HG03521 (cell line): ENCODE data around the gene ZNF333.
"Not testable (repeated sequence)": the region's sequence is repeated elsewhere in the genome, so short reads cannot be mapped to it uniquely, and the experiment has no call there.

Experiments
- ATAC-seq: cut with Tn5 transposase; IDR thresholded peaks from one replicate; pipeline ENCODE4 v1.9.1; 2021; ENCODE audit warnings: mild to moderate bottlenecking, moderate library complexity; ENCODE audit not compliant: unreplicated experiment

ZNF333 gene

GRCh38 chr19:14695471-14695870, 5.6 kb downstream of the ZNF333 start:
- ATAC-seq: no peak

- no peak for ATAC-seq
These were observed 9.8 kb downstream of the ZNF333 start for GRCh38 chr19:14699641-14700040.

GRCh38 chr19:14700711-14701375, 11.0 kb downstream of the ZNF333 start:
- no peak for ATAC-seq

- ATAC-seq: no peak
These were observed 14.0 kb downstream of the ZNF333 start for GRCh38 chr19:14703833-14704232.

GRCh38 chr19:14704450-14704849, 14.6 kb downstream of the ZNF333 start:
- ATAC-seq: no peak

GRCh38 chr19:14715841-14716240, 26.0 kb downstream of the ZNF333 start:
- no peak for ATAC-seq

GRCh38 chr19:14718522-14719116, 28.8 kb downstream of the ZNF333 start:
- ATAC-seq: no peak

GRCh38 chr19:14719162-14719561, 29.3 kb downstream of the ZNF333 start:
- no peak for ATAC-seq

- ATAC-seq: no peak
These were observed 32.3 kb downstream of the ZNF333 start for GRCh38 chr19:14722127-14722526.

- no peak for ATAC-seq
These were observed 38.7 kb downstream of the ZNF333 start for GRCh38 chr19:14728595-14728994.

GRCh38 chr19:14731200-14731599, 41.4 kb downstream of the ZNF333 start:
- no peak for ATAC-seq

GRCh38 chr19:14732510-14732909, 42.7 kb downstream of the ZNF333 start:
- ATAC-seq: no peak

- ATAC-seq: no peak
These were observed 43.7 kb downstream of the ZNF333 start for GRCh38 chr19:14733574-14733973.

GRCh38 chr19:14735915-14736314, 46.1 kb downstream of the ZNF333 start:
- ATAC-seq: no peak

GRCh38 chr19:14746886-14747285, 57.0 kb downstream of the ZNF333 start:
- no peak for ATAC-seq

- ATAC-seq: no peak
These were observed 58.8 kb downstream of the ZNF333 start for GRCh38 chr19:14748601-14749000.

- ATAC-seq: no peak
These were observed 69.0 kb downstream of the ZNF333 start for GRCh38 chr19:14758816-14759215.

GRCh38 chr19:14761607-14762006, 71.8 kb downstream of the ZNF333 start:
- no peak for ATAC-seq

GRCh38 chr19:14762111-14762510, 72.3 kb downstream of the ZNF333 start:
- ATAC-seq: no peak

- no peak for ATAC-seq
These were observed 73.8 kb downstream of the ZNF333 start for GRCh38 chr19:14763497-14764145.

- no peak for ATAC-seq
These were observed 74.6 kb downstream of the ZNF333 start for GRCh38 chr19:14764401-14764800.

- ATAC-seq: not testable (repeated sequence)
These were observed 75.6 kb downstream of the ZNF333 start for GRCh38 chr19:14765403-14765802.
